HepG2 (cell line): ENCODE data around the gene GPR62. TPM values are rescaled to one million over a fixed set of nuclear protein-coding genes. Genes with fewer than 3 reads are reported as not detected.

Source experiments
- ARNTL ChIP-seq: sonication (generic); formaldehyde crosslinking; IDR thresholded peaks from 2 replicates; pipeline ENCODE4 v1.4.0; 2020; ENCODE audit warnings: mild to moderate bottlenecking, missing genetic modification reagents
- HNF4G ChIP-seq, 2 experiments: sonication (generic) in 1 of 2; formaldehyde crosslinking in 1 of 2; IDR thresholded peaks; 2 replicates each; pipeline versions ENCODE4 v1.4.0 to v1.6.1; 2011 to 2020; ENCODE audit warnings: borderline replicate concordance in 2 of 2, low read depth in 2 of 2, mild to moderate bottlenecking in 2 of 2, low read length in 1 of 2, missing genetic modification reagents in 1 of 2, moderate library complexity in 1 of 2
- HOXA9 ChIP-seq: sonication (generic); formaldehyde crosslinking; IDR thresholded peaks from 2 replicates; pipeline ENCODE4 v1.8.1; 2022; ENCODE audit warnings: missing genetic modification reagents, mild to moderate bottlenecking, moderate library complexity, borderline replicate concordance
- NFIC ChIP-seq: IDR thresholded peaks from 2 replicates; pipeline ENCODE4 v1.6.1; 2012; ENCODE audit warnings: mild to moderate bottlenecking, low read length, inconsistent platforms
- SMAD3 ChIP-seq: sonication (generic); formaldehyde crosslinking; IDR thresholded peaks from 2 replicates; pipeline ENCODE4 v1.4.0; 2020; ENCODE audit warnings: missing genetic modification reagents
- ZKSCAN5 ChIP-seq: sonication (generic); formaldehyde crosslinking; IDR thresholded peaks from 2 replicates; pipeline ENCODE4 v1.5.1; 2020; ENCODE audit warnings: mild to moderate bottlenecking, missing genetic modification reagents
- ZNF776 ChIP-seq: sonication (generic); formaldehyde crosslinking; IDR thresholded peaks from 2 replicates; pipeline ENCODE4 v1.4.0; 2020; ENCODE audit warnings: mild to moderate bottlenecking, missing genetic modification reagents
- ZNF879 ChIP-seq: sonication (generic); formaldehyde crosslinking; IDR thresholded peaks from 2 replicates; pipeline ENCODE4 v1.8.1; 2023; ENCODE audit warnings: missing genetic modification reagents
- polyA plus RNA-seq, 8 experiments: library from polyadenylated mRNA; depleted of rRNA in 3 of 8; stranded (reverse) in 7 of 8; unstranded in 1 of 8; fragments of >200 nt; fragmentation: Illumina TruSeq in 4 of 8; extraction: Trizol in 4 of 8; gene quantifications; 2 replicates each; pipeline versions ENCODE4 v1.2.1 to v1.2.3, GENCODE V29; 2011 to 2016; ENCODE audit warnings: low read depth in 4 of 8, missing spikeins in 1 of 8, mixed read lengths in 1 of 8; ENCODE audit not compliant: insufficient read depth in 1 of 8
- total RNA-seq, 5 experiments: library from RNA; depleted of rRNA; stranded (reverse); fragments of >200 nt; fragmentation: Illumina TruSeq; extraction: Trizol; gene quantifications; 2 replicates each; pipeline ENCODE4 v1.2.3, GENCODE V29; 2016; ENCODE audit warnings: low read depth in 1 of 5
- TF ChIP-seq, protein P1 (sequence below): sonication (generic); formaldehyde crosslinking; IDR thresholded peaks from 2 replicates; pipeline ENCODE4 v1.5.1; 2020; ENCODE audit warnings: mild to moderate bottlenecking, missing genetic modification reagents, moderate library complexity
- TF ChIP-seq, protein P2 (sequence below): sonication (generic); formaldehyde crosslinking; IDR thresholded peaks from 2 replicates; pipeline ENCODE4 v1.8.0; 2022; ENCODE audit warnings: mild to moderate bottlenecking, missing genetic modification reagents, moderate library complexity
- TF ChIP-seq, protein P3 (sequence below): sonication (generic); formaldehyde crosslinking; IDR thresholded peaks from 2 replicates; pipeline ENCODE4 v1.4.0; 2020; ENCODE audit warnings: missing genetic modification reagents
- TF ChIP-seq, protein P4 (sequence below): sonication (generic); formaldehyde crosslinking; IDR thresholded peaks from 2 replicates; pipeline ENCODE4; 2020; ENCODE audit warnings: missing genetic modification reagents, mild to moderate bottlenecking, borderline replicate concordance
- TF ChIP-seq, protein P5 (sequence below): IDR thresholded peaks from 2 replicates; pipeline ENCODE4 v1.6.1; 2016
- TF ChIP-seq, protein P6 (sequence below): sonication (generic); formaldehyde crosslinking; IDR thresholded peaks from 2 replicates; pipeline ENCODE4 v1.8.0; 2022; ENCODE audit warnings: missing genetic modification reagents, mild to moderate bottlenecking, moderate library complexity, borderline replicate concordance

Gene GPR62
- total and polyA plus RNA-seq, 2 of the 13 experiments (the other 11 are each of a cell fraction or from before 2014, with no cell fraction given), result not detected

DNA sequence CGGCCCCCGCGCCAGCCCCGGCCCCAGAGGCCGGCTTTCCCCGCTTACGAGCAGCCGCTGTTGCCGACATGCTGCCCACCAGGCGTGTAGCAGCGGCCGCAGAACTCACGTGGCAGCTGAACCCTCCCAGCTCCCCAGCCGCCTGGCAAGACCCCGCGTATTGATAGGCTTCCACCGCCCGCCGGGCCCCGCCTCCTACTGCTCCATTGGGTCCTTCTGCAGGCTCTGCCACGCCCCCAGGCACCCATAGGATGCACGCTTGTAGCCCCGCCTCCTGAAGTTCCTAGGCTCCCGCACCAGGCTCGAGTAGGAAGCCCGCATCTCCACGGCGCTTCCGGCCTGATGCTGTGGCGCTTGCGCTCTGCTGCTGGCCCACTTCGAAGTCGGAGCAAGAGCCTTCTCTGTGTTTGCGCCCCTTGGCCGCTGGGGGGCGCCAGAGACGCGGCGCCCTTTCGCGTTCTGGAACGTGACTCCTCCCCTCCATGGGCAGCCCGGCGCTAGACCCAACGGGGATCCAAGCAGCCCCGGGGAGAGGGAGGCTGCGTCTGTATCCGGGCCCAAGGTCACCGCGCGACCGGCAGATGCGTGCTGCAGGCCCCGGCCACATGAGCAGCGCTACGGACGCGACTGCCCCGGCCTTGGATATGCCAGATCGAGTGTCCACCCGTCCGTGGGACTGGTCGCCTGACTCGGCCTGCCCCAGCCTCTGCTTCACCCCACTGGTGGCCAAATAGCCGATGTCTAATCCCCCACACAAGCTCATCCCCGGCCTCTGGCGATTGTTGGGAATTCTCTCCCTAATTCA lies 13.2 kb upstream of the GPR62 start, which contains the start of the genes PARP3 and RRP9 (continued):
- TF ChIP-seq ARNTL (peak; percentile 98), SMAD3 (CRISPR knock-in tag) (peak; percentile 50), ZKSCAN5 (no peak), ZNF776 (CRISPR knock-in tag) (peak; percentile 60; the same call in 1 of the 2 replicates), HOXA9 (CRISPR knock-in tag) (no peak), NFIC (no peak), HNF4G (IDR thresholded peaks at IDR 0.05; ENCODE audit: borderline replicate concordance, low read depth, low read length) (peak; percentile 18; the same call in 1 of the 2 replicates), HNF4G (CRISPR knock-in tag; IDR thresholded peaks at IDR 0.05; ENCODE audit: borderline replicate concordance, low read depth) (peak; percentile 83; the same call in 1 of the 2 replicates), ZNF879 (CRISPR knock-in tag) (peak; percentile 89)
- TF ChIP-seq, protein P1, sequence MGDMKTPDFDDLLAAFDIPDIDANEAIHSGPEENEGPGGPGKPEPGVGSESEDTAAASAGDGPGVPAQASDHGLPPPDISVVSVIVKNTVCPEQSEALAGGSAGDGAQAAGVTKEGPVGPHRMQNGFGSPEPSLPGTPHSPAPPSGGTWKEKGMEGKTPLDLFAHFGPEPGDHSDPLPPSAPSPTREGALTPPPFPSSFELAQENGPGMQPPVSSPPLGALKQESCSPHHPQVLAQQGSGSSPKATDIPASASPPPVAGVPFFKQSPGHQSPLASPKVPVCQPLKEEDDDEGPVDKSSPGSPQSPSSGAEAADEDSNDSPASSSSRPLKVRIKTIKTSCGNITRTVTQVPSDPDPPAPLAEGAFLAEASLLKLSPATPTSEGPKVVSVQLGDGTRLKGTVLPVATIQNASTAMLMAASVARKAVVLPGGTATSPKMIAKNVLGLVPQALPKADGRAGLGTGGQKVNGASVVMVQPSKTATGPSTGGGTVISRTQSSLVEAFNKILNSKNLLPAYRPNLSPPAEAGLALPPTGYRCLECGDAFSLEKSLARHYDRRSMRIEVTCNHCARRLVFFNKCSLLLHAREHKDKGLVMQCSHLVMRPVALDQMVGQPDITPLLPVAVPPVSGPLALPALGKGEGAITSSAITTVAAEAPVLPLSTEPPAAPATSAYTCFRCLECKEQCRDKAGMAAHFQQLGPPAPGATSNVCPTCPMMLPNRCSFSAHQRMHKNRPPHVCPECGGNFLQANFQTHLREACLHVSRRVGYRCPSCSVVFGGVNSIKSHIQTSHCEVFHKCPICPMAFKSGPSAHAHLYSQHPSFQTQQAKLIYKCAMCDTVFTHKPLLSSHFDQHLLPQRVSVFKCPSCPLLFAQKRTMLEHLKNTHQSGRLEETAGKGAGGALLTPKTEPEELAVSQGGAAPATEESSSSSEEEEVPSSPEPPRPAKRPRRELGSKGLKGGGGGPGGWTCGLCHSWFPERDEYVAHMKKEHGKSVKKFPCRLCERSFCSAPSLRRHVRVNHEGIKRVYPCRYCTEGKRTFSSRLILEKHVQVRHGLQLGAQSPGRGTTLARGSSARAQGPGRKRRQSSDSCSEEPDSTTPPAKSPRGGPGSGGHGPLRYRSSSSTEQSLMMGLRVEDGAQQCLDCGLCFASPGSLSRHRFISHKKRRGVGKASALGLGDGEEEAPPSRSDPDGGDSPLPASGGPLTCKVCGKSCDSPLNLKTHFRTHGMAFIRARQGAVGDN (CRISPR knock-in tag), result peak; percentile 97
- TF ChIP-seq, protein P2, sequence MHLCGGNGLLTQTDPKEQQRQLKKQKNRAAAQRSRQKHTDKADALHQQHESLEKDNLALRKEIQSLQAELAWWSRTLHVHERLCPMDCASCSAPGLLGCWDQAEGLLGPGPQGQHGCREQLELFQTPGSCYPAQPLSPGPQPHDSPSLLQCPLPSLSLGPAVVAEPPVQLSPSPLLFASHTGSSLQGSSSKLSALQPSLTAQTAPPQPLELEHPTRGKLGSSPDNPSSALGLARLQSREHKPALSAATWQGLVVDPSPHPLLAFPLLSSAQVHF (CRISPR knock-in tag), result no peak
- TF ChIP-seq, protein P3, sequence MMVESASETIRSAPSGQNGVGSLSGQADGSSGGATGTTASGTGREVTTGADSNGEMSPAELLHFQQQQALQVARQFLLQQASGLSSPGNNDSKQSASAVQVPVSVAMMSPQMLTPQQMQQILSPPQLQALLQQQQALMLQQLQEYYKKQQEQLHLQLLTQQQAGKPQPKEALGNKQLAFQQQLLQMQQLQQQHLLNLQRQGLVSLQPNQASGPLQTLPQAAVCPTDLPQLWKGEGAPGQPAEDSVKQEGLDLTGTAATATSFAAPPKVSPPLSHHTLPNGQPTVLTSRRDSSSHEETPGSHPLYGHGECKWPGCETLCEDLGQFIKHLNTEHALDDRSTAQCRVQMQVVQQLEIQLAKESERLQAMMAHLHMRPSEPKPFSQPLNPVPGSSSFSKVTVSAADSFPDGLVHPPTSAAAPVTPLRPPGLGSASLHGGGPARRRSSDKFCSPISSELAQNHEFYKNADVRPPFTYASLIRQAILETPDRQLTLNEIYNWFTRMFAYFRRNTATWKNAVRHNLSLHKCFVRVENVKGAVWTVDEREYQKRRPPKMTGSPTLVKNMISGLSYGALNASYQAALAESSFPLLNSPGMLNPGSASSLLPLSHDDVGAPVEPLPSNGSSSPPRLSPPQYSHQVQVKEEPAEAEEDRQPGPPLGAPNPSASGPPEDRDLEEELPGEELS (CRISPR knock-in tag), result 0 out of 2 replicates have a peak, but pooled peaks have one; percentile 48
- TF ChIP-seq, protein P4, sequence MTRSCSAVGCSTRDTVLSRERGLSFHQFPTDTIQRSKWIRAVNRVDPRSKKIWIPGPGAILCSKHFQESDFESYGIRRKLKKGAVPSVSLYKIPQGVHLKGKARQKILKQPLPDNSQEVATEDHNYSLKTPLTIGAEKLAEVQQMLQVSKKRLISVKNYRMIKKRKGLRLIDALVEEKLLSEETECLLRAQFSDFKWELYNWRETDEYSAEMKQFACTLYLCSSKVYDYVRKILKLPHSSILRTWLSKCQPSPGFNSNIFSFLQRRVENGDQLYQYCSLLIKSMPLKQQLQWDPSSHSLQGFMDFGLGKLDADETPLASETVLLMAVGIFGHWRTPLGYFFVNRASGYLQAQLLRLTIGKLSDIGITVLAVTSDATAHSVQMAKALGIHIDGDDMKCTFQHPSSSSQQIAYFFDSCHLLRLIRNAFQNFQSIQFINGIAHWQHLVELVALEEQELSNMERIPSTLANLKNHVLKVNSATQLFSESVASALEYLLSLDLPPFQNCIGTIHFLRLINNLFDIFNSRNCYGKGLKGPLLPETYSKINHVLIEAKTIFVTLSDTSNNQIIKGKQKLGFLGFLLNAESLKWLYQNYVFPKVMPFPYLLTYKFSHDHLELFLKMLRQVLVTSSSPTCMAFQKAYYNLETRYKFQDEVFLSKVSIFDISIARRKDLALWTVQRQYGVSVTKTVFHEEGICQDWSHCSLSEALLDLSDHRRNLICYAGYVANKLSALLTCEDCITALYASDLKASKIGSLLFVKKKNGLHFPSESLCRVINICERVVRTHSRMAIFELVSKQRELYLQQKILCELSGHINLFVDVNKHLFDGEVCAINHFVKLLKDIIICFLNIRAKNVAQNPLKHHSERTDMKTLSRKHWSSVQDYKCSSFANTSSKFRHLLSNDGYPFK (CRISPR knock-in tag), result no peak; the same call in 1 of the 2 replicates
- TF ChIP-seq, protein P5, sequence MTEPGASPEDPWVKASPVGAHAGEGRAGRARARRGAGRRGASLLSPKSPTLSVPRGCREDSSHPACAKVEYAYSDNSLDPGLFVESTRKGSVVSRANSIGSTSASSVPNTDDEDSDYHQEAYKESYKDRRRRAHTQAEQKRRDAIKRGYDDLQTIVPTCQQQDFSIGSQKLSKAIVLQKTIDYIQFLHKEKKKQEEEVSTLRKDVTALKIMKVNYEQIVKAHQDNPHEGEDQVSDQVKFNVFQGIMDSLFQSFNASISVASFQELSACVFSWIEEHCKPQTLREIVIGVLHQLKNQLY (CRISPR knock-in tag), result peak; percentile 52
- TF ChIP-seq, protein P6, sequence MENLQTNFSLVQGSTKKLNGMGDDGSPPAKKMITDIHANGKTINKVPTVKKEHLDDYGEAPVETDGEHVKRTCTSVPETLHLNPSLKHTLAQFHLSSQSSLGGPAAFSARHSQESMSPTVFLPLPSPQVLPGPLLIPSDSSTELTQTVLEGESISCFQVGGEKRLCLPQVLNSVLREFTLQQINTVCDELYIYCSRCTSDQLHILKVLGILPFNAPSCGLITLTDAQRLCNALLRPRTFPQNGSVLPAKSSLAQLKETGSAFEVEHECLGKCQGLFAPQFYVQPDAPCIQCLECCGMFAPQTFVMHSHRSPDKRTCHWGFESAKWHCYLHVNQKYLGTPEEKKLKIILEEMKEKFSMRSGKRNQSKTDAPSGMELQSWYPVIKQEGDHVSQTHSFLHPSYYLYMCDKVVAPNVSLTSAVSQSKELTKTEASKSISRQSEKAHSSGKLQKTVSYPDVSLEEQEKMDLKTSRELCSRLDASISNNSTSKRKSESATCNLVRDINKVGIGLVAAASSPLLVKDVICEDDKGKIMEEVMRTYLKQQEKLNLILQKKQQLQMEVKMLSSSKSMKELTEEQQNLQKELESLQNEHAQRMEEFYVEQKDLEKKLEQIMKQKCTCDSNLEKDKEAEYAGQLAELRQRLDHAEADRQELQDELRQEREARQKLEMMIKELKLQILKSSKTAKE, result peak; percentile 39; the same call in 1 of the 2 replicates
